IMR-90 (cell line): ENCODE results near the gene PHC1.

Experiments used
- CEBPB ChIP-seq: IDR thresholded peaks from 2 replicates; pipeline ENCODE4 v1.6.1; 2012; ENCODE audit warnings: low read depth, low read length, improper control_type of control experiment
- CHD1 ChIP-seq: IDR thresholded peaks from 2 replicates; pipeline ENCODE4 v1.6.1; 2012; ENCODE audit warnings: low read depth, low read length, improper control_type of control experiment
- FOS ChIP-seq: fragments of 150-350 bp; IDR thresholded peaks from 2 replicates; pipeline ENCODE4 v1.6.1; 2016; ENCODE audit warnings: low read depth, low read length
- MXI1 ChIP-seq: IDR thresholded peaks from 2 replicates; pipeline ENCODE4 v1.6.1; 2012; ENCODE audit warnings: low read depth, mild to moderate bottlenecking, low read length, moderate library complexity, borderline replicate concordance
- NFE2L2 ChIP-seq: fragments of 150-350 bp; IDR thresholded peaks from 2 replicates; pipeline ENCODE4 v1.6.1; 2016; ENCODE audit warnings: low read depth, mild to moderate bottlenecking, low read length
- POLR2A ChIP-seq: IDR thresholded peaks from 2 replicates; pipeline ENCODE4 v1.6.1; 2012; ENCODE audit warnings: mild to moderate bottlenecking, low read depth, low read length
- RCOR1 ChIP-seq: IDR thresholded peaks from 2 replicates; pipeline ENCODE4 v1.6.1; 2012; ENCODE audit warnings: mild to moderate bottlenecking, low read length, improper control_type of control experiment; ENCODE audit not compliant: insufficient replicate concordance
- RFX5 ChIP-seq: IDR thresholded peaks from 2 replicates; pipeline ENCODE4 v1.8.0; 2012; ENCODE audit warnings: low read depth, mild to moderate bottlenecking, low read length, moderate library complexity
- SMC3 ChIP-seq: fragments of 150-350 bp; IDR thresholded peaks from 2 replicates; pipeline ENCODE4 v1.6.1; 2016; ENCODE audit warnings: low read depth, mild to moderate bottlenecking, antibody characterized with exemption, low read length, moderate library complexity
- TF ChIP-seq, protein P1 (sequence below): conservative IDR thresholded peaks from 2 replicates; pipeline ENCODE4 v1.5.1; 2012; ENCODE audit warnings: mild to moderate bottlenecking, low read depth, low read length, improper control_type of control experiment
- TF ChIP-seq, protein P2 (sequence below): fragments of 150-350 bp; IDR thresholded peaks from 2 replicates; pipeline ENCODE4 v1.6.1; 2016; ENCODE audit warnings: low read depth, mild to moderate bottlenecking, low read length, moderate library complexity, borderline replicate concordance
- TF ChIP-seq, protein P3 (sequence below): fragments of 150-350 bp; IDR thresholded peaks from 2 replicates; pipeline ENCODE4 v1.6.1; 2017; ENCODE audit warnings: mild to moderate bottlenecking, antibody characterized with exemption, low read length, low read depth

DNA sequence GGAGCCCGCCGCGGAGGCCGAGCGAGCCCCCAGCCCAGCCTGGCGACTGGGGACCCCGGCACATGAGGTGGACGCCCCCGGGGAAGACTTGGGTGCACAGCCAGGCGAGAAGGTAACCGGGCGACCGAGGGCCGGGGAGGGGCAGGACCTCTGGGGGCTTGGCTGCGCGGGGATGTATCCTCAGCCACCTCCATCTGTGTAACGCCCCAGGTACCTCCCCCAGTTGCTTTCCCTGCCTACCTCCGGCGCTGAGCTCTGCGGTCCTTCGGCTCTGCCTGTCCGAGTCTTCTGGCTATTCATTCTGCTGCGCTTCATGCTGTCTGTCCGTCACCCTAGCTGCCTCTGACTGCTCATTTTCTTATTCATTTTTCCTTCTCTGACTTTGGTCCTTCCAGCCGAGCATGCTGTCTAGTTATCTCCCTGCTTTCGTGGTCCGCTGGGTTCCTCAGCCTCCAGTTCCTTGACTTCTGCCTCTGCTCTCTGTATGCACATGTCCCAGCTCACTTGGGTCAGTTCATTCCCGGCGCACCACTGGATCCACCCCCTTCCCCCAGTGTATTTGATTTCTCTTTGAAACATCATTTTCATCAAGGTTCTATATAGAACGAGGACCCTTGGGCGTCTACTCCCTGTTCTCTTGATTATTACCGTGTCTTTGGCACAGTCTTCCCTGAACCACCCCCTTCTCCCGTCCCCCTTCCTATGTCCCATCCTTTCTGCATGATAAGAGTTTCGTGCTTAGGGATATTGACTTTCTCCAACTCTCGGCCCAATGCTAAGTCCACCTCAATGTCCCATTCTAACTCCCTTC lies 612 bp downstream of the PHC1 start:
- TF ChIP-seq, protein P1, sequence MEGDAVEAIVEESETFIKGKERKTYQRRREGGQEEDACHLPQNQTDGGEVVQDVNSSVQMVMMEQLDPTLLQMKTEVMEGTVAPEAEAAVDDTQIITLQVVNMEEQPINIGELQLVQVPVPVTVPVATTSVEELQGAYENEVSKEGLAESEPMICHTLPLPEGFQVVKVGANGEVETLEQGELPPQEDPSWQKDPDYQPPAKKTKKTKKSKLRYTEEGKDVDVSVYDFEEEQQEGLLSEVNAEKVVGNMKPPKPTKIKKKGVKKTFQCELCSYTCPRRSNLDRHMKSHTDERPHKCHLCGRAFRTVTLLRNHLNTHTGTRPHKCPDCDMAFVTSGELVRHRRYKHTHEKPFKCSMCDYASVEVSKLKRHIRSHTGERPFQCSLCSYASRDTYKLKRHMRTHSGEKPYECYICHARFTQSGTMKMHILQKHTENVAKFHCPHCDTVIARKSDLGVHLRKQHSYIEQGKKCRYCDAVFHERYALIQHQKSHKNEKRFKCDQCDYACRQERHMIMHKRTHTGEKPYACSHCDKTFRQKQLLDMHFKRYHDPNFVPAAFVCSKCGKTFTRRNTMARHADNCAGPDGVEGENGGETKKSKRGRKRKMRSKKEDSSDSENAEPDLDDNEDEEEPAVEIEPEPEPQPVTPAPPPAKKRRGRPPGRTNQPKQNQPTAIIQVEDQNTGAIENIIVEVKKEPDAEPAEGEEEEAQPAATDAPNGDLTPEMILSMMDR: no peak
- TF ChIP-seq CHD1: no peak
- TF ChIP-seq, protein P2, sequence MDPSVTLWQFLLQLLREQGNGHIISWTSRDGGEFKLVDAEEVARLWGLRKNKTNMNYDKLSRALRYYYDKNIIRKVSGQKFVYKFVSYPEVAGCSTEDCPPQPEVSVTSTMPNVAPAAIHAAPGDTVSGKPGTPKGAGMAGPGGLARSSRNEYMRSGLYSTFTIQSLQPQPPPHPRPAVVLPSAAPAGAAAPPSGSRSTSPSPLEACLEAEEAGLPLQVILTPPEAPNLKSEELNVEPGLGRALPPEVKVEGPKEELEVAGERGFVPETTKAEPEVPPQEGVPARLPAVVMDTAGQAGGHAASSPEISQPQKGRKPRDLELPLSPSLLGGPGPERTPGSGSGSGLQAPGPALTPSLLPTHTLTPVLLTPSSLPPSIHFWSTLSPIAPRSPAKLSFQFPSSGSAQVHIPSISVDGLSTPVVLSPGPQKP: no peak
- TF ChIP-seq POLR2A: no peak
- TF ChIP-seq RFX5: no peak
- no peak for TF ChIP-seq SMC3
- TF ChIP-seq CEBPB: no peak
- no peak for TF ChIP-seq FOS
- TF ChIP-seq, protein P3, sequence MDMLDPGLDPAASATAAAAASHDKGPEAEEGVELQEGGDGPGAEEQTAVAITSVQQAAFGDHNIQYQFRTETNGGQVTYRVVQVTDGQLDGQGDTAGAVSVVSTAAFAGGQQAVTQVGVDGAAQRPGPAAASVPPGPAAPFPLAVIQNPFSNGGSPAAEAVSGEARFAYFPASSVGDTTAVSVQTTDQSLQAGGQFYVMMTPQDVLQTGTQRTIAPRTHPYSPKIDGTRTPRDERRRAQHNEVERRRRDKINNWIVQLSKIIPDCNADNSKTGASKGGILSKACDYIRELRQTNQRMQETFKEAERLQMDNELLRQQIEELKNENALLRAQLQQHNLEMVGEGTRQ: no peak
- peak; percentile 59; the same call in 1 of the 2 replicates for TF ChIP-seq MXI1
- TF ChIP-seq RCOR1: no peak
- no peak for TF ChIP-seq NFE2L2
